Omental fat pad (tissue), 4 donors: ENCODE measurements around the gene ENTHD1. TPM values are rescaled to one million over a fixed set of nuclear protein-coding genes. Genes with fewer than 3 reads are reported as not detected.

Experiments used
- ATAC-seq: fragments of 150-250 bp; one replicate; pipeline ENCODE4 v1.9.1; 2016; ENCODE audit warnings: mild to moderate bottlenecking, moderate library complexity; ENCODE audit not compliant: low FRiP score
- DNase-seq: peaks from one replicate; pipeline ENCODE4 v3.0.0-alpha.2; 2019; ENCODE audit warnings: low spot score
- CTCF ChIP-seq, 3 donors: fragments of 450-650 bp; IDR thresholded peaks; one replicate each; pipeline ENCODE4 v1.5.1; 2016 to 2017; ENCODE audit warnings: antibody characterized with exemption in 3 of 3, mild to moderate bottlenecking in 3 of 3, moderate library complexity in 2 of 3
- total RNA-seq, 4 donors: library from RNA; depleted of rRNA; stranded (reverse); fragments of >200 nt; gene quantifications; one replicate each; pipeline ENCODE4 v1.1.0, GENCODE V29; 2016

The ENTHD1 gene
- total RNA-seq, 4 donors from 2014 or later = not detected

GRCh38 chr22:39938509-39939111 lies 45.0 kb upstream of the ENTHD1 start:
- no peak for DNase-seq
- no peak for TF ChIP-seq CTCF (IDR thresholded peaks at IDR 0.05)
- ATAC-seq = no peak

DNA sequence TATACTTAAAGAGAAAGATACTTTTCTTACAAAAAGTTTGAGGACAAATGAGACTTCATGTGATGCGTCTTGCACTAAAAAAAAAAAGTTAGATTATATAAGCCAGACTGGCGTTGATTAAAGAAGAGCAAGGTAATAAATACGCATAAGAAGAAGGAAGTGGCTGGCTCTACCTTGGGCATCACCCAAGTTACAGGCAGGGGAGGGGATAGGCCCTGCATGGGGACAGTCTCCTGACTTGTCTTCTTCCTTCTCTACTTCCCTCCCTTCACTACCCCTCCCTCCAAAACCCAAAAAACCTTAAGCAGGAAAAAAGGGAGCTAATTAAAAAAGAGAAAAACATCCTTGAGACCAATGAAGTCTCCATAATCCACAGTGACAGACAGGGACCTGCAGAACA lies 44.3 kb upstream of the ENTHD1 start:
- TF ChIP-seq CTCF (IDR thresholded peaks at IDR 0.05) = no peak
- ATAC-seq (no peak), DNase-seq (no peak)

DNA sequence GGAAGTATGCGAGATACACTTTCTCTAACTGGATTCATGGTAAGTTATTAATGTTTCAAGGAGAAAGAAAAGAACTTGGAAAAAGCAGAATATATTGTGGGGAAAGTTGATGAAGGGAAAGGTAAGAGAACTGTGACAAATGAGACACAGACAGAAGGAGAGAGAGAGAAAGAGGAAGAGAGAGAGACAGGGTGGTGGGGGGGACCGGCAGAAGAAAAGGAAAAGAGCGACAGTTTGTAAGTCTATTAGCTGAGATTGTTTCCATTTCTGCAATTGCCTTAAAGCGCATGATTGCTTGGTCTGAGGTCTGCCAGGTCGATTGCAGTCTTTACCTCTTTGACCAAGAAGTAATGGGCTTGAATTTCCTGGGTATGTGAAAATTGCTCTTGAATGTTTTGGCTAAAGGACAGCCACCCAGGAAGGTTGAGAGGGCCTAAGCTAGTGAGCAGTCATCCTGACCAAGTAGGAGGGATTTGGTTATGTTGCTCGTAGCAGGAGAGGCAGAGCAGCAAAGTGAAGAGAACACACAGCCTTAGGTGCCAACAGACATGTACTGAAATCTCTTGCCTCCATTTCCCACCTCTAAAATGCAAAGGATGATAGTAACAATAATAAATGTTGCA lies 43.1 kb upstream of the ENTHD1 start:
- DNase-seq (no peak), ATAC-seq (no peak)
- TF ChIP-seq CTCF (IDR thresholded peaks at IDR 0.05) = no peak

DNA sequence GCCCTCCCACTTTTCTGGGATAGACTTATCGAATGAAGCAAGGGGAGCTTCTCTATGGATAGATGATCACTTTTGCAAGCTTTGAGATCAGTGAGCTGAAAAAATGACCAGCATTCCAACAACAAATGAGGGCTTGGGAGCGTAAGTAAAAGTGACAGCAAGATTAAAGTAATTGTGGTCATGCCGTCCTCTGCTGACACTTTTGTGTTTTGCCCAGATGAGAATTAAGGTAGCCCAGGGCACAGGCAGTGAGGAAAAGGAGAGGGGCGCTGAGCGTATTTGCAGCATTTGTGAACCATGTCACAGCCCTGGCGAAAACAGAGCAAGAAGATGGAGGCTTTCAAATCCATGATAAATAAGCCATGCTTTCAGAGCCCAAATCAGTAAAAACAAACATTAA lies 42.1 kb upstream of the ENTHD1 start:
- no peak for TF ChIP-seq CTCF (IDR thresholded peaks at IDR 0.05)
- ATAC-seq (no peak), DNase-seq (no peak)

GRCh38 chr22:39935116-39935515 lies 41.6 kb upstream of the ENTHD1 start:
- DNase-seq = no peak
- no peak for ATAC-seq
- TF ChIP-seq CTCF (IDR thresholded peaks at IDR 0.05) = no peak

DNA sequence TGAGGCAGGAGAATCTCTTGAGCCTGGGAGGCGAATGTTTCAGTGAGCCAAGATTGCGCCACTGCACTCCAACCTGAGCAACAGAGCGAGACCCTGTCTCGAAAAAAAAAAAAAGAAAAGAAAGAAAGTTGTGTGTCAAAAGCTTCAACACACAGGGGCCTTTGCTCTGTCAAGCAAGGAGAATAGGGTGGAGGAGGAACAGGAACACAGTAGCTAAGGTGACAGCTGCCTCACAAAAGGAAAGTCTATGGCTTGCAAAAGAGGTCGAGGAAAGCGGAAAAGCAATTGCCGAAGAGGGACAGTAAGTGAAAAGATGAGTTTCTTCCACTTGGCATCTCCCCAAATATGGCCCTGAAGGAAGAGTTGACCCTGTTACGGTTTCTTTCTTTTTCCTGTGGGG lies 40.2 kb upstream of the ENTHD1 start:
- no peak for ATAC-seq
- DNase-seq = no peak
- no peak for TF ChIP-seq CTCF (IDR thresholded peaks at IDR 0.05)
